Measurements from ENCODE around the gene LSM2.
A peak's percentile ranks its signal among the peaks of the same experiment; 100 is the strongest.
"Not testable (repeated sequence)": the region's sequence is repeated elsewhere in the genome, so short reads cannot be mapped to it uniquely, and the experiment has no call there.

Gene LSM2

DNA sequence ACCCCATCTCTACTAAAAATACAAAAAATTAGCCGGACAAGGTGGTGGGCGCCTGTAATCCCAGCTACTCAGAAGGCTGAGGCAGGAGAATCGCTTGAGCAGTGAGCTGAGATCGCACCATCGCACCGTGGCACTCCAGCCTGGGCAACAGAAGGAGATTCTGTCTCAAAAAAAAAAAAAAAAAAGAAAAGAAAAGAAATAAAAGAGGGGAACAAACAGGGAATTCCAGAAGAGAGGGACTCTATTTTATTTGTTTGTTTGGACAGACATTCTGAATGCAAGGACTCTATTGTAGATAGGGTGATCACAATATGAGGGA, 12.9 kb downstream of the LSM2 start:
- not testable (repeated sequence) for H3K27me3 ChIP-seq (ENCODE audit: control insufficient read depth in 3 of 3, insufficient read depth in 3 of 3, low read depth in 1 of 3, low read length in 3 of 3); H2AFZ ChIP-seq (ENCODE audit: low read length); H2BK120ac ChIP-seq (ENCODE audit: low read depth, low read length); H2BK5ac ChIP-seq (ENCODE audit: low read length); H4K8ac ChIP-seq (ENCODE audit: low read depth, low read length); H4K91ac ChIP-seq (ENCODE audit: low read depth, low read length, poor library complexity); H3K4me1 ChIP-seq (ENCODE audit: control insufficient read depth in 2 of 2, insufficient read depth in 1 of 2, low read depth in 1 of 2, low read length in 2 of 2); H2AK5ac ChIP-seq (ENCODE audit: low read depth, low read length); H3K9me3 ChIP-seq (replicated peaks in 1 of 2; ENCODE audit: control insufficient read depth in 2 of 2, insufficient read depth in 1 of 2, low read depth in 1 of 2, low read length in 2 of 2); H3K14ac ChIP-seq (ENCODE audit: low read length); H3K4ac ChIP-seq (ENCODE audit: low read length); H3K9ac ChIP-seq (ENCODE audit: low read depth, low read length, poor library complexity); H3K23ac ChIP-seq (ENCODE audit: low read depth, low read length, poor library complexity); H2BK15ac ChIP-seq (ENCODE audit: low read length); H3K27ac ChIP-seq (replicated peaks; ENCODE audit: low read length); H3K18ac ChIP-seq (ENCODE audit: low read length); H3K79me1 ChIP-seq (ENCODE audit: low read depth, low read length); DNase-seq (ENCODE audit: low spot score); H2BK12ac ChIP-seq (ENCODE audit: low read length)
- whole genome bisulfite sequencing, 2 donors (ENCODE audit: extremely low coverage in 2 of 2, insufficient read length in 2 of 2, insufficient replicate concordance in 1 of 2), result no CpG with 5 or more reads among the region's 6 CpGs
- peak overlapping the region in 1 of 2 donors; percentile 77 for H3K4me3 ChIP-seq (ENCODE audit: low read length in 2 of 2)
- H3K36me3 ChIP-seq (replicated peaks in 1 of 2; ENCODE audit: control insufficient read depth in 2 of 2, insufficient read depth in 2 of 2, low read length in 2 of 2), result peaks cover 22 to 68% of the 10 kb centered on the region in 2 donors
- peak overlapping the region; percentile 34 for H3K4me2 ChIP-seq (ENCODE audit: insufficient read depth, low read length, poor library complexity, severe bottlenecking)

DNA sequence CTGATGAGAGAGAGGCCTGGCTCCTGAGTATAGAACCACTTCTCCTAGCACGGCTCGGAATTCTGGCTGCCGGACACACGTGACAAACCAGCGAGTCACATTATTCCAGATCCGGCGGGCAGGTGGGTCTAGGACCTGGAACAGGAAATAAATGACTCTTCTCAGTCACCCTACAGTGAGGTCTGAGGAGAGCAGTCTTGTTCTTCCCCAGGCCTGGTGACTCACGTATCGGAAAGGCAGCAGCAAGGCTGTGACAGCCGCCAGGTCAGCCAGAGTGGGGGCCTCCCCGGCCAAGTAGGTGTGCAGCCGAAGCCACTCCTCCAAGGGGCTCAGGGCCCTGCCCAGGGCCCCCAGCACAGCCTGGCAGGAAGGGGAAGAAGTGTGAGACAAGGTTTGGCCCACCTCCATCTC, 14.0 kb downstream of the LSM2 start:
- Histone ChIP-seq H2AK5ac (ENCODE audit: low read depth, low read length) (no peak overlapping the region), H2BK120ac (ENCODE audit: low read depth, low read length) (no peak overlapping the region), H3K9ac (ENCODE audit: low read depth, low read length, poor library complexity) (no peak overlapping the region), H2AFZ (ENCODE audit: low read length) (no peak overlapping the region), H4K8ac (ENCODE audit: low read depth, low read length) (no peak overlapping the region), H3K27me3 (ENCODE audit: control insufficient read depth in 3 of 3, insufficient read depth in 3 of 3, low read depth in 1 of 3, low read length in 3 of 3) (no peaks in the 10 kb centered on the region), H2BK12ac (ENCODE audit: low read length) (no peak overlapping the region), H3K4me3 (ENCODE audit: low read length in 2 of 2) (no peak overlapping the region), H3K18ac (ENCODE audit: low read length) (no peak overlapping the region), H3K23ac (ENCODE audit: low read depth, low read length, poor library complexity) (no peak overlapping the region), H3K4me1 (ENCODE audit: control insufficient read depth in 2 of 2, insufficient read depth in 1 of 2, low read depth in 1 of 2, low read length in 2 of 2) (peaks cover 2 to 5% of the 10 kb centered on the region in 2 donors), H3K14ac (ENCODE audit: low read length) (no peak overlapping the region), H2BK15ac (ENCODE audit: low read length) (no peak overlapping the region), H3K36me3 (replicated peaks in 1 of 2; ENCODE audit: control insufficient read depth in 2 of 2, insufficient read depth in 2 of 2, low read length in 2 of 2) (peaks cover 18 to 63% of the 10 kb centered on the region in 2 donors), H3K4ac (ENCODE audit: low read length) (no peak overlapping the region), H4K91ac (ENCODE audit: low read depth, low read length, poor library complexity) (no peak overlapping the region), H3K9me3 (replicated peaks in 1 of 2; ENCODE audit: control insufficient read depth in 2 of 2, insufficient read depth in 1 of 2, low read depth in 1 of 2, low read length in 2 of 2) (no peaks in the 10 kb centered on the region), H3K79me1 (ENCODE audit: low read depth, low read length) (no peaks in the 10 kb centered on the region), H2BK5ac (ENCODE audit: low read length) (no peak overlapping the region), H3K27ac (replicated peaks; ENCODE audit: low read length) (no peak overlapping the region), H3K4me2 (ENCODE audit: insufficient read depth, low read length, poor library complexity, severe bottlenecking) (no peak overlapping the region)
- WGBS, 2 donors (ENCODE audit: extremely low coverage in 2 of 2, insufficient read length in 2 of 2, insufficient replicate concordance in 1 of 2), result no CpG with 5 or more reads among the region's 12 CpGs
- no peak for DNase-seq (ENCODE audit: low spot score)

DNA sequence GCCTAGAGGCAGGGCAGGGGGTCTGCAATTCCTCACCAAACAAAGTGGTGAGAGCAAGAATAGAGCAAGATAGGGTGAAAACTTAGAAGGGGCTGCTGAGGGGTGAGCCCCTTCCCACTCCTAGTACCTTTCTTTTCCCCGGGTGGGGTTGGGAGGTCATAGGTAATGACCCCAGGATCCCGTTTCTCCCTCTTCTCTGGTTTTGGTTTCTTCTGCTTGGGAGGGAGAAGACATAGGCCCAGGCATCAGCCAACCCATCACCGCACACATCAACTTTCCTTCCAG, 14.7 kb downstream of the LSM2 start:
- WGBS, 2 donors (ENCODE audit: extremely low coverage in 2 of 2, insufficient read length in 2 of 2, insufficient replicate concordance in 1 of 2), result no CpG with 5 or more reads among the region's 3 CpGs
- Histone ChIP-seq H2BK12ac (ENCODE audit: low read length) (no peak overlapping the region), H4K8ac (ENCODE audit: low read depth, low read length) (no peak overlapping the region), H3K79me1 (ENCODE audit: low read depth, low read length) (no peaks in the 10 kb centered on the region), H2AK5ac (ENCODE audit: low read depth, low read length) (no peak overlapping the region), H3K14ac (ENCODE audit: low read length) (no peak overlapping the region), H4K91ac (ENCODE audit: low read depth, low read length, poor library complexity) (no peak overlapping the region), H3K23ac (ENCODE audit: low read depth, low read length, poor library complexity) (no peak overlapping the region), H3K9ac (ENCODE audit: low read depth, low read length, poor library complexity) (no peak overlapping the region), H2BK15ac (ENCODE audit: low read length) (no peak overlapping the region), H3K9me3 (replicated peaks in 1 of 2; ENCODE audit: control insufficient read depth in 2 of 2, insufficient read depth in 1 of 2, low read depth in 1 of 2, low read length in 2 of 2) (no peaks in the 10 kb centered on the region), H2AFZ (ENCODE audit: low read length) (no peak overlapping the region), H3K36me3 (replicated peaks in 1 of 2; ENCODE audit: control insufficient read depth in 2 of 2, insufficient read depth in 2 of 2, low read length in 2 of 2) (peaks cover 15 to 59% of the 10 kb centered on the region in 2 donors), H3K4me2 (ENCODE audit: insufficient read depth, low read length, poor library complexity, severe bottlenecking) (no peak overlapping the region), H2BK120ac (ENCODE audit: low read depth, low read length) (no peak overlapping the region), H3K4ac (ENCODE audit: low read length) (no peak overlapping the region), H3K18ac (ENCODE audit: low read length) (no peak overlapping the region), H3K4me3 (ENCODE audit: low read length in 2 of 2) (no peak overlapping the region), H3K4me1 (ENCODE audit: control insufficient read depth in 2 of 2, insufficient read depth in 1 of 2, low read depth in 1 of 2, low read length in 2 of 2) (peaks cover 2 to 5% of the 10 kb centered on the region in 2 donors), H2BK5ac (ENCODE audit: low read length) (no peak overlapping the region), H3K27ac (replicated peaks; ENCODE audit: low read length) (no peak overlapping the region), H3K27me3 (ENCODE audit: control insufficient read depth in 3 of 3, insufficient read depth in 3 of 3, low read depth in 1 of 3, low read length in 3 of 3) (no peaks in the 10 kb centered on the region)
- DNase-seq (ENCODE audit: low spot score), result no peak

DNA sequence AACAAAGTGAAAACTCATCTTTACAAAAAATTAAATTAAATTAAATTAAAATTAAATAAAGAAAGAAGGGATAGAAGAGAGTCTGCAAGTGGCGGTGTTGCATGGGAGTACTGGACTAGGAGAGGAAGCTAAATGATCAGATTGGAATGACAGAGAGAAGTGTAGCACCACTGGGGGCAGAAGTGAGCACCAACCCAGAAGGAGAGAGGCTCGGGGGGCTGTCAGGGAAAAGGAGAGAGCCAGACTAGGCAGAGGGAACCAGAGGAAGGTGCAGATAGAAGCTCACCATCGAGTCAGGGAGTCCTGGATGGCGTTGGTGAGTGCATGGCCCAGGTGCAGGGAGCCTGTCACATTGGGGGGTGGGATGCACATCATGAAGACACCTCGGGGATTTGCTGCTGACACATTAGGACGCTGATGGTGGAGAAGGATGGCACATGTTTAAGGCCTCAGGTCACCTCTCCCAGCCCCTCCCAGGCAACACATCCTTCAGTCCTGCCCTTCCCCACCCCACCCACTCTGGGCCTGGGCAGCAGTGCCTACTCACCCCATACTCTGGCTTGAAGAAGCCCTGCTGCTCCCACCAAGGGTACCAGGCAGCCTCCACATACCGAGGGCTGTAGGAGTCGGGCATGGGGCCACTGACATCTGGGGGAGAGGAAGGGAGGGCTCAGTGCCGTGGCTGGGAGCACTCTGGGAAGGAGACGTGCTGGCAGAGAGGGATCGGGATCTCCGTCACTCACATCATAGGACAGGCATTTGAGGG, 15.3 kb downstream of the LSM2 start:
- H3K4me2 ChIP-seq (ENCODE audit: insufficient read depth, low read length, poor library complexity, severe bottlenecking), result no peak overlapping the region
- H4K8ac ChIP-seq (ENCODE audit: low read depth, low read length), result no peak overlapping the region
- no peak overlapping the region for H3K14ac ChIP-seq (ENCODE audit: low read length)
- H2AK5ac ChIP-seq (ENCODE audit: low read depth, low read length), result peak overlapping the region; percentile 11
- no peak overlapping the region for H3K9ac ChIP-seq (ENCODE audit: low read depth, low read length, poor library complexity)
- H2BK15ac ChIP-seq (ENCODE audit: low read length), result no peak overlapping the region
- no peak overlapping the region for H2BK120ac ChIP-seq (ENCODE audit: low read depth, low read length)
- no peak overlapping the region for H3K4ac ChIP-seq (ENCODE audit: low read length)
- H3K23ac ChIP-seq (ENCODE audit: low read depth, low read length, poor library complexity), result no peak overlapping the region
- H2AFZ ChIP-seq (ENCODE audit: low read length), result no peak overlapping the region
- H3K27ac ChIP-seq (replicated peaks; ENCODE audit: low read length), result no peak overlapping the region
- peaks cover 2 to 5% of the 10 kb centered on the region in 2 donors for H3K4me1 ChIP-seq (ENCODE audit: control insufficient read depth in 2 of 2, insufficient read depth in 1 of 2, low read depth in 1 of 2, low read length in 2 of 2)
- H3K18ac ChIP-seq (ENCODE audit: low read length), result no peak overlapping the region
- peak; percentile 55 for DNase-seq (ENCODE audit: low spot score)
- peaks cover 15 to 59% of the 10 kb centered on the region in 2 donors for H3K36me3 ChIP-seq (replicated peaks in 1 of 2; ENCODE audit: control insufficient read depth in 2 of 2, insufficient read depth in 2 of 2, low read length in 2 of 2)
- no peak overlapping the region for H2BK5ac ChIP-seq (ENCODE audit: low read length)
- peak overlapping the region in 1 of 2 donors; percentile 5 for H3K4me3 ChIP-seq (ENCODE audit: low read length in 2 of 2)
- no peaks in the 10 kb centered on the region for H3K9me3 ChIP-seq (replicated peaks in 1 of 2; ENCODE audit: control insufficient read depth in 2 of 2, insufficient read depth in 1 of 2, low read depth in 1 of 2, low read length in 2 of 2)
- 100% methylated on average over 1 of the region's 12 CpGs; no CpG with 5 or more reads in 1 of the 2 donors for WGBS, 2 donors (ENCODE audit: extremely low coverage in 2 of 2, insufficient read length in 2 of 2, insufficient replicate concordance in 1 of 2)
- no peak overlapping the region for H4K91ac ChIP-seq (ENCODE audit: low read depth, low read length, poor library complexity)
- H2BK12ac ChIP-seq (ENCODE audit: low read length), result no peak overlapping the region
- H3K79me1 ChIP-seq (ENCODE audit: low read depth, low read length), result no peaks in the 10 kb centered on the region
- H3K27me3 ChIP-seq (ENCODE audit: control insufficient read depth in 3 of 3, insufficient read depth in 3 of 3, low read depth in 1 of 3, low read length in 3 of 3), result no peaks in the 10 kb centered on the region
